ENCODE data around the gene FUCA2.

Gene FUCA2

GRCh38 chr6:143510991-143511891 lies at the start of gene FUCA2:
FUCA2 (minus strand) TSS chr6:143511720; CDS start chr6:143511634, 86 bp downstream.
- peak; percentile 69 for DNase-seq

- DNase-seq, result no peak
Observed at GRCh38 chr6:143561105-143561704, 49.7 kb upstream of the FUCA2 start.

GRCh38 chr6:143559051-143559660 lies 47.6 kb upstream of the FUCA2 start:
- DNase-seq, result no peak

- DNase-seq, result no peak
Observed at GRCh38 chr6:143556529-143556928, 45.0 kb upstream of the FUCA2 start.

GRCh38 chr6:143555582-143555981 lies 44.1 kb upstream of the FUCA2 start:
- no peak for DNase-seq

GRCh38 chr6:143555071-143555492 lies 43.6 kb upstream of the FUCA2 start:
- no peak for DNase-seq

- no peak for DNase-seq
Observed at GRCh38 chr6:143553337-143553736, 41.8 kb upstream of the FUCA2 start.

GRCh38 chr6:143549949-143550268 lies 38.4 kb upstream of the FUCA2 start:
- DNase-seq, result no peak

- DNase-seq, result peak; percentile 43
Observed at GRCh38 chr6:143549221-143549948, 37.9 kb upstream of the FUCA2 start.

- DNase-seq, result no peak
Observed at GRCh38 chr6:143546599-143546998, 35.1 kb upstream of the FUCA2 start.

GRCh38 chr6:143545976-143546547 lies 34.5 kb upstream of the FUCA2 start:
- DNase-seq, result no peak

- DNase-seq, result no peak
Observed at GRCh38 chr6:143545165-143545564, 33.6 kb upstream of the FUCA2 start.

GRCh38 chr6:143544011-143544696 lies 32.6 kb upstream of the FUCA2 start:
- DNase-seq, result no peak

GRCh38 chr6:143543435-143543834 lies 31.9 kb upstream of the FUCA2 start:
- DNase-seq, result no peak

GRCh38 chr6:143542888-143543287 lies 31.4 kb upstream of the FUCA2 start:
- no peak for DNase-seq

- DNase-seq, result no peak
Observed at GRCh38 chr6:143540192-143540591, 28.7 kb upstream of the FUCA2 start.

- no peak for DNase-seq
Observed at GRCh38 chr6:143539734-143540133, 28.2 kb upstream of the FUCA2 start.

- no peak for DNase-seq
Observed at GRCh38 chr6:143539106-143539505, 27.6 kb upstream of the FUCA2 start.

- DNase-seq, result no peak
Observed at GRCh38 chr6:143538374-143538773, 26.9 kb upstream of the FUCA2 start.

- DNase-seq, result peak; percentile 63
Observed at GRCh38 chr6:143536866-143537691, 25.6 kb upstream of the FUCA2 start.

GRCh38 chr6:143536461-143536865 lies 24.9 kb upstream of the FUCA2 start:
- peak; percentile 51 for DNase-seq
